ENCODE results near the gene PAFAH1B1.
A peak's percentile ranks its signal among the peaks of the same experiment; 100 is the strongest.
"Not testable (repeated sequence)": the region's sequence is repeated elsewhere in the genome, so short reads cannot be mapped to it uniquely, and the experiment has no call there.

Gene PAFAH1B1

GRCh38 chr17:2592971-2593820 is at the start of gene PAFAH1B1:
TSS of gene PAFAH1B1 (plus strand) at chr17:2593654. CDS start at chr17:2638289, 44,635 bp downstream.
- peak; percentile 94 for DNase-seq

GRCh38 chr17:2545393-2545792 is 48.1 kb upstream of the PAFAH1B1 start:
- no peak for DNase-seq

DNA sequence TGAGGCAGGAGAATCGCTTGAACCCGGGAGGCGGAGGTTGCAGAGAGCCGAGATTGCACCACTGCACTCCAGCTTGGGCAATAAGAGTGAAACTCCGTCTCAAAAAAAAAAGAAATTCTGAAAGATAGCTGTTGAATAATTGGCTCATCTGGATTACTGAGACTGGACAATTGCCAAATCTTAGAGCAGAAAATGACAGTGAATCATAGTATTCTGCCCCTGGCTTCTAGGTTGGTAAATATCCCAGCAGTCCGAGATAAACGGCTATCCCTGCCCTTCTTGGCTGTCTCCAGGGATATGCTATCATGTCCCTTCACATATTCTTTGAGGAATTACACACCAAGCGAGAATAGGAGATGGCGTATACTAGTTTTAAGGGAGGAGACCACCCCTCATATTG is 46.3 kb upstream of the PAFAH1B1 start:
- peak; percentile 58 for DNase-seq

GRCh38 chr17:2548026-2548425 is 45.4 kb upstream of the PAFAH1B1 start:
- DNase-seq, result not testable (repeated sequence)

DNA sequence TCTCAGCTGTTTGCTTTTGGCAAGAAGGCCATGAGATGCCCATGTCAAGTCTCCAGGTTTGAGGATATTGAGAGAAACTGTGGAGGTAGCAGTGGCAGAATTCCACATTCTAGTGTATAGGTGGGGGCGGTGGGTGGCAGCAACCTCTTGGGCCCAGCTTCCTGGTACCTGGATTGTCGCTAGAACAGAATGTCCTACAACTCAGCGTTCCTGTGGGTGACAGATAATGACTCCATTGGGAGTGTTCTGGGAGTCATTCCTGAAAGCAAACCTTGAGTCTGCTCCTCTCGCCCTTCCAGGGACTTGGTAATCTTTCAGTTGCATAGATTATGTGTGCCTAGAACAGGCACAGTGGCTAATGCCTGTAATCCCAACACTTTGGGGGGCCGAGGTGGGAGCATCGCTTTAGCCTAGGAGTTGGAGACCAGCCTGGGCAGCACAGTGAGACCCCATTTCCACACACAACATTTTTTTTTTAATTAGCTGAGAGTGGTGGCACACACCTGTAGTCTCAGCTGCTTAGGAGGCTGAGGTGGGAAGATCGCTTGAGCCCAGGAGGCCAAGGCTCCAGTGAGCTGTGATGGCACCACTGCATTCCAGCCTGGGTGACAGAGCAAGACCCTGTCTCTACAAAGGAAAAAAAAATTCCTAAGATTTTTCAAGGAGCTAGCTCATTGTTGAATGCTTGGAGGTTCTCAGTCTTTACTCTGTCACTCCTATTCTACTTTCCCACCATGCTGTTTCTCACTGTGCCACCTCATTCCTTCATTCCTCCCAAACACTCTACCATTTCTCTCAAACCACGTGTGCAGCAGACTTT is 43.9 kb upstream of the PAFAH1B1 start:
- DNase-seq, result no peak

- no peak for DNase-seq
These were observed 42.0 kb upstream of the PAFAH1B1 start for GRCh38 chr17:2551493-2551892.

GRCh38 chr17:2551928-2552327 is 41.5 kb upstream of the PAFAH1B1 start:
- DNase-seq, result no peak

- no peak for DNase-seq
These were observed 32.8 kb upstream of the PAFAH1B1 start for GRCh38 chr17:2560658-2561057.

- no peak for DNase-seq
These were observed 31.1 kb upstream of the PAFAH1B1 start for GRCh38 chr17:2562162-2562858.

DNA sequence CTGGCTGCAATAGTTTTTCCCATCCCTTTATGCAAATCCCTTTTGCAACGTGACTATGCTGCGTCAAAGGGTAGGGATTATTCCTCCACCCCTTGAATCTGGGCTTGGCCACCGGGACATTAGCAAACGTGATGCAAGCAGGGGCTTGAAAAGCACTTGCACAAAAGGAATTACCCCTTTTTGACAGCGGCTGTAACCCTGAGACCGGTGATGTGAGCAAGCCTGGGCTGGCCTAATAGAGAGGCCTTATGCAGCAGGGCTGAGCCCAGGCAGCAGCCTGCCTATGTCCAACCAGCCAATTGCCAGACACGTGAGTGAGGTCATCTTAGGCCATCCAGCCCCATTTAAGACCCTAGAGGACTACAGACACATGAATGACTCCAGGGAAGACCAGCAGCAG is 30.4 kb upstream of the PAFAH1B1 start:
- DNase-seq, result no peak

- DNase-seq, result no peak
These were observed 29.9 kb upstream of the PAFAH1B1 start for GRCh38 chr17:2563543-2563942.

DNA sequence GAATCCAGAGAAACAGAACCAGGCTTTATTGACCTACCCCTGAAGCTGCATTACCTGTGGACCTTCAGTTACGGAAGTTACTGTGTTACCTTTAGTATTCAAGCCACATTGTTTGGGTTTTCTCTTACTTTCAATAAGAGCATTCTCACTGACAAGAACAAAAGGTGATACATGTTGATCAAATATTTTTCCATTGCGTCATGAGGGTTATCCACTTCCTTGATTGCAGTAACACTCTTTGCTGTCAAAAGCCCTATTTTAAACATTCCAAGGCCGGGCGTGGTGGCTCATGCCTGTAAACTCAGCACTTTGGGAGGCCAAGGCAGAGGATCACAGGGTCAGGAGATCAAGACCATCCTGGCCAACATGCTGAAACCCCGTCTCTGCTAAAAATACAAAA is 28.6 kb upstream of the PAFAH1B1 start:
- no peak for DNase-seq

DNA sequence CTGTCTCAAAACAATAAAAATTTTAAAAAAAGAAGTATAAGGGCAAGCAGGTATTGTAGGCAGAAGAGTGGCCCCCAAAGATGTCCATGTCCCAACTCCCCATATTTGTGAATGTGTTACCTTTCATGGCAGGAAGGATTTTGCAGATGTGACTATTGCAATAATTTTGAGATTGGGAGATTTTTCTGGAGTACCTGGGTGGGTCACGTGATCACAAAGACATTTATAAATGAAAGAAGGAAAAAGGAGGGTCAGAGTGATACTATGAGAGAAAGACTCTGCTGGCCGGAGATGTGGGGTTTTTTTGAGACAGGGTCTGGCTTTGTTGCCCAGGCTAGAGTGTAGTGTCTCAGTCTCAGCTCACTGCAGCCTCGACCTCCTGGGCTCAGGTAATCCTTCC is 27.4 kb upstream of the PAFAH1B1 start:
- DNase-seq, result no peak

DNA sequence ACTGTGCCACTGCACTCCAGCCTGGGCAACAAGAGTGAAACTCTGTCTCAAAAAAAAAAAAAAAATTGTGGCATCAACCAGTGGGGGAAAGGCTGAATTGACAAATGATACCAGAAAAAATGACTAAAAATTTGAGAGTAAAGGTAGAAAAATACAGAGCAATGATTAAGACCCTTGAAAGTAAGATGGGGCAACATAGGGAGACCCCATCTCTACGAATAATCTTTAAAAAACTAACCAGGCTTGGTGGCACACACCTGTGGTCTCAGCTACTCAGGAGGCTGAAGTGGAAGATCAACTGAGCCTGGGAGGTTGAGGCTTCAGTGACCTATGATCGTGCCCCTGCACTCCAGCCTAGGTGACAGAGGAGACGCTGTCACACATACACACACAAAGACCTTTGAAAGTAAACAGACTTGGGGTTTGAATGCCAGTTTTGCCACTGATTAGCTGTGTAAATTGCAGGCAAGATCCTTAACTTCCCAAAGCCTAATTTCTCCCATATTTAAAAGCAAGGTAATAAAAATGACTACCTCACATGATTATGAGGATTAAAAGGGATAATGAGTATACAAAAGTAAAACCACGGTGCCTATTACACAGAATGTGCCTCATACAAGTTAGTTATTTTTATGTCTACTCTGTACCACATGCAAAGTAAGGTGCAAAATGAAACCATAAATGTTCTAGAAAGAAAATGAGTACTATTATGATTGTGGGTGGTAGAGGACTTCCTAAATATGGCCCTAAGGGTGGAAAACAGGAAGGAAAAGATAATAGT is 21.7 kb upstream of the PAFAH1B1 start:
- DNase-seq, result peak; percentile 43

DNA sequence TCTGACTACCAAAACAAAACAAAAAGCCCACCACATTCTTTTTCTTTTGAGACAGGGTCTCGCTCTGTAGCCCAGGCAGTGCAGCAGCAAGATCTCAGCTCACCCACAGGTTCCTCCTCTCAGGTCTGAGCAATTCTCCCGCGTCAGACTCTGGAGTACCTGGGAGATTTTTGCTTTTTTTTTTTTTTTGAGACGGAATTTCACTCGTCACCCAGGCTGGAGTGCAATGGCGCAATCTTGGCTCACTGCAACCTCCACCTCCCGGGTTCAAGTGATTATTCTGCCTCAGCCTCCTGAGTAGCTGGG is 21.2 kb upstream of the PAFAH1B1 start:
- DNase-seq, result not testable (repeated sequence)

GRCh38 chr17:2580151-2580550 is 13.3 kb upstream of the PAFAH1B1 start:
- DNase-seq, result no peak

DNA sequence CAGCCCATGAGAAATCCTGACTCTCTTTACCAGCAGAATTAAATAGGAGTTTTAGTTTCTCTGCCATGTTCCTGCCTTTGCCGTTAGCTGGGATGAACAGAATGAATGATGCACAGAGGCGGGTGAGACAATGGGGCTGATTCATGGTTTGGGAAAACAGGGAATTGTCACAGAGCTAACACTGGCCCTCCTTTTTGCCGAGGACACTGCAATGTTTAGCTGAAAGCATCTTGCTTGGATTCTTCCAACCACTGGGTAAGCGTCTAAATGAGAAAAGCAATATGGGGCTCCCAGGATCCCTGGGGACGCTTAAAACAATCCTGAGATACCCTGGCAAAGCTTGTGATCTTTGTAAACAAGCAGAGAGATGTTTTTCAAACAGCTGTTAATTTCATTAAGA is 12.8 kb upstream of the PAFAH1B1 start:
- no peak for DNase-seq

DNA sequence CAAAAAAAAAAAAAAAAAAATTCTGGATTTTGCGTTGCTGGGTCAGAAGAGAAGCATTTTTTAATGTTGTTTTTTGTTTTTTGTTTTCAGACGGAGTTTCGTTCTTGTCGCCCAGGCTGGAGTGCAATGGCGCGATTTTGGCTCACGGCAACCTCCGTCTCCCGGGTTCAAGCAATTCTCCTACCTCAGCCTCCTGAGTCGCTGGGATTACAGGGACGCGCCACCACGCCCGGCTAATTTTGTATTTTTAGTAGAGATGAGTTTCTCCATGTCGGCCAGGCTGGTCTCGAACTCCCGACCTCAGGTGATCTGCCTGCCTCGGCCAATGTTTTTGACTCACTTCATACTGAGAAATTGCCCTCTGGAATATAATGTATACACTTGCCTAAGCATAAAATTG is 11.0 kb upstream of the PAFAH1B1 start:
- no peak for DNase-seq

DNA sequence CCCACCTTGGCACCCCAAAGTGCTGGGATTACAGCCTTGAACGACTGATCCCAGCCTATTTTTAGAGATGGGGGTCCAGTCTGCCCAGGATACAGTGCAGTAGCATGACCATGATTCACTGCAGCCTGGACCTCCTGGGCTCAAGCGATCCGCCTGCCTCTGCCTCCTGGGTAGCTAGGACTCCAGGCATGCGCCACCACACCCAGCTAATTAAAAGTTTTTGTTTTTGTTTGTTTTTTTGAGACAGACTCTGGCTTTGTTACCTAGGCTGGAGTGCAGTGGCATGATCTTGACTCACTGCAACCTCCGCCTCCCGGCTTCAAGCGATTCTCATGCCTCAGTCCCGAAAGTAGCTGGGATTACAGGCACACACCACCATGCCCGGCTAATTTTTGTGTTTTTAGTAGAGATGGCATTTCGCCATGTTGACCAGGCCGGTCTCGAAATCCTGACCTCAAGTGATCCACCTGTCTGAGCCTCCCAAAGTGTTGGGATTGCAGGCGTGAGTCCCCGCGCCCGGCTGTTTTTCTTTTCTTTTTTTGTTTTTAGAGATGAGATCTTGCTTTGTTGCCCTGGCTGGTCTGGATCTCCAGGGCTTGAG is 2.3 kb upstream of the PAFAH1B1 start:
- DNase-seq, result no peak

DNA sequence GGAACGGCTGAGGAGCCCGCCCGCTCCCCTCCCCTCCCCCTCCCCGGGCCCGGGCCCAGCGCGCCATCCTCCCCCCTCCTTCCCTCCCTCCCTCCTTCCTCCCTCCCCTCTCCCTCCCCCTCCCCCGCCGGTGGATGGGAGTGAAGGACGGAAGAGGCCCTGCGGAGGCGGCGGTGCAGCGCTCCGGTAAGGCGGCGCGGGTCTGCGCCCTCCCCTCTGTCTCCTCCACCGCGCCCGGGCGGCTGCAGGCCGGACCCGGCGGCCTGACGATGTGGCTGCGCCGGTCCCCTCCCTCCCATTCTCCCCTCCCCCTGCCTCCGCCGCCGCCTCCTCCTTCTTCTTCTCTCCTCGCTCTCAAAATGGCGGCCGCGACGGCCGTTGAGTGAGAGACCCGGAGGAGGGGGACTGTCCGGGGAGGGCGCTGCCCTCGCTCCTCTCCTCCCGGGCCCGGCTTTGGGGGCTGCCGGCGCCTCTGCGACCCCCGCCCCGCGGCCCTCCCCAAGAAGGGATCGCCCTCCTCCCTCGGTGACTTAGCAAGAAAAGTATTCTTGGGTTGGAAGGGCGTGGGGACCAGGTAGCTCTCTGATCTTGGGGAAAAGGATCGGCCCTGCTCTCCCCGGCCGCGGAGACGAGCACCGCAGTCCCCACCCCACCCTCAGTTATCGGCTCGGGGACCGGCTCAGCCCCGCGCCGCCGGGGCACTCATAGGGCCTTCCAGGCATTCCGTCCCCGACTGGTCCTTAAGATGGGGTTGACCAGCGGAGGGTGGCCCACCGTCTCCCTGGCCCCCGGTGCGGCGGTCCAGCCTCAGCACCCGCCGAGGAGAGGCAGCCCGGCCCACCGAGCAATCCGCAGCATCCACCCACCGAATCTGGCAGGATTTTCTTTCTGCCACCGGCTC is 617 bp downstream of the PAFAH1B1 start:
- DNase-seq, result peak; percentile 76

Measured in inflammatory macrophage treated with lipopolysaccharide for 4 hours (primary cell).